Measurements from ENCODE around the gene VAV2.

The VAV2 gene

GRCh38 chr9:133888809-133889491 lies 103.2 kb downstream of the VAV2 start:
- no peak for DNase-seq

GRCh38 chr9:133888048-133888808 lies 103.9 kb downstream of the VAV2 start:
- DNase-seq: no peak

GRCh38 chr9:133887540-133888047 lies 104.5 kb downstream of the VAV2 start:
- DNase-seq: no peak

GRCh38 chr9:133886563-133887501 lies 105.3 kb downstream of the VAV2 start:
- no peak for DNase-seq

- no peak for DNase-seq
Observed at GRCh38 chr9:133884907-133885744, 107.0 kb downstream of the VAV2 start.

GRCh38 chr9:133882849-133883755 lies 109.0 kb downstream of the VAV2 start:
- DNase-seq: no peak

- no peak for DNase-seq
Observed at GRCh38 chr9:133881671-133882381, 110.3 kb downstream of the VAV2 start.

- no peak for DNase-seq
Observed at GRCh38 chr9:133880851-133881661, 111.1 kb downstream of the VAV2 start.

GRCh38 chr9:133880136-133880535 lies 112.0 kb downstream of the VAV2 start:
- DNase-seq: no peak

GRCh38 chr9:133879615-133880014 lies 112.5 kb downstream of the VAV2 start:
- DNase-seq: no peak

- no peak for DNase-seq
Observed at GRCh38 chr9:133878402-133878801, 113.7 kb downstream of the VAV2 start.

- no peak for DNase-seq
Observed at GRCh38 chr9:133877967-133878366, 114.2 kb downstream of the VAV2 start.

- DNase-seq: no peak
Observed at GRCh38 chr9:133877327-133877726, 114.8 kb downstream of the VAV2 start.

GRCh38 chr9:133876836-133877235 lies 115.3 kb downstream of the VAV2 start:
- DNase-seq: no peak

- DNase-seq: no peak
Observed at GRCh38 chr9:133876144-133876543, 116.0 kb downstream of the VAV2 start.

- DNase-seq: no peak
Observed at GRCh38 chr9:133875131-133875530, 117.0 kb downstream of the VAV2 start.

GRCh38 chr9:133874659-133875058 lies 117.5 kb downstream of the VAV2 start:
- no peak for DNase-seq

GRCh38 chr9:133874060-133874657 lies 118.0 kb downstream of the VAV2 start:
- DNase-seq: no peak

GRCh38 chr9:133873461-133873891 lies 118.6 kb downstream of the VAV2 start:
- DNase-seq: no peak

All from inflammatory macrophage (primary cell).